ENCODE data around the gene TLDC2.

Gene TLDC2

DNA sequence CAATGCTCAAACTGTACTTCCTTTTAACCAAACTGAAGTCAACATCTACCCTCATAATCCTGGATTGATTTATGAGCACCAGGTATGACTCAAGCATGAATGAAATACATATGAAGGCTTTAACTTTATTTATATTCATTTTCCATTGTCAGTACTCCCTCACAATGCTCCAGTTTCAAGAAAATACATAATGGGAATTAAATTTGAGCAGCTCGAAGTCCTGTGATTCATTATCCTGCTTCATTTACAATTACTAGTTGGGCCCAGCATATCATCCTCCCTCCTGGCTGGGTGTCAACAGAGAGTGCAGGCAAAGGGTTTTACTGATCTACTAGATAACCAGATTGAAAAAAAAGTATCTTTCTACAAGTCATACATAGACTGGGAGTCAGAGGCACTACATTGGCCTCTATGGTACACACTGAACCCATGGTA, 65.5 kb downstream of the TLDC2 start:
- DNase-seq (ENCODE audit: low spot score) = no peak
- FAIRE-seq = no peak

Measured in RCC 7860 (cell line).